HG02763 (cell line): ENCODE measurements around the gene HMG20A.

Experiments
- ATAC-seq: cut with Tn5 transposase; IDR thresholded peaks from one replicate; pipeline ENCODE4 v1.9.1; 2021; ENCODE audit warnings: mild to moderate bottlenecking, moderate library complexity; ENCODE audit not compliant: unreplicated experiment

HMG20A gene

DNA sequence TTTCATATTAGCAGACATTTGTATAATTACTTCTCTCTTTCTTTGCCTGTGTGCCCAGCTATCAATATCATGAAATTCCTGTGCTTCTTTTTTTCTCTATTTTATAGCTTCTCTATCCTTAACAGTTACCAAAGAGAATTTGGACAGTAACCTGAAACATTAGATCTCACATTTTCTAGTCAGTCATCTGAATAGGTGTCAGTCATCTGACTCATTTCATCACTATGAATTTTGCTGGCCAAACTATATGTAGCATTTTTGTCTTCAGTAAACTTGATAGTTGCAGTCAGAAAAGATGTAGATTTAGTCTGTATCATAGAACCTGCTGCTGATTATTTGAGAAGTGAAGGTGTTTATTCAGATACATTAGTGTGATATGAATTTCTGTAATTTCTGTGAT, 52.6 kb downstream of the HMG20A start:
- ATAC-seq, result no peak

DNA sequence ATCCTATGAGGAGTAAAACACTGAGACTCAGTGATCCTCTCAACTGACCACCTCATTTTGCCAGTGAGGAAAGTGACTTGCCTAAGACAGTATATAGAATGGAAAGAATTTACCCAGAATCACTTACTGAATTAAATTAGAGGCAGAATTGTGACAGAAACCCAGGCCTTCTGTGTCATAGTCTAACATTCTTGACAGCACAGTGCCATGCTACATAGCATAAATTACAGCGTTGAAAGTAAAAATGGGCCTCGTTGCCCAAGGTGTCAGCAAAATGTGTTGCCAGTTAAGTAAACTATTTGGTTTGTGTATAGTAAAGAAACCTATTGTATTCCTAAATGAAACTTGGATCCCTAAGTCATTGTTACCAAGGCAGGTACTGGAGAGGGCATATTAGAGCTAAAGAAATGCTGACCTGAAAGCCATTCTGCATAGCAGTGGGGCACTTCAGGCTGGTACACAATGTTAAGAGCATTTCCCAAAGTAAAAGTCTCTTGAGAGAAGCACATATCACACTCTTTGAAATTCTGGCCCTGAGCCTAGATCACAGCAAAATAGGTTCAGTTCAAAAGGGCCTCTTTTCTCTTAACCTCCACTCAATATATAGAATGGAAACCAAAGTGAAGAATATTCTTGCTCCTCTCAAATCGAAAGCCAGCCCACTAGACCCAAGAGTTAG, 53.8 kb downstream of the HMG20A start:
- no peak for ATAC-seq

DNA sequence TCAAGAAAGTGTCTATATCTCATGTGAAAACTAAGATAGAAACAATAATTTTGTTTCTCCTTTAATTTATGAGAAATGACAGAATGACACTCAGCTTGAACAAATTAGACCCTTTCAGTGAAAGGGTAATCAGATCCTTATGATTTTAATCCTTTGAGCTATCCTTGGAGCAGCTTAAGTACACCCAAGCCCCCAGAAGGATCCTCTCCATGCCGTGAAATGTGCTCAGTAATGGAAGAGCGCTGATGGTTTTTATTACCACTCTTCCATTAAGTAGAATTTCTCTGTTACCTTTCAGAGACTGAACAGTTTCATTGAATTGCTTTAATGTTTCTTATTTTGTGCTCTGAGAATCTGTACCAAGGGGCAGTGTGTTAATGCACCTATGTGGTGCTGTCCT, 54.3 kb downstream of the HMG20A start:
- no peak for ATAC-seq

DNA sequence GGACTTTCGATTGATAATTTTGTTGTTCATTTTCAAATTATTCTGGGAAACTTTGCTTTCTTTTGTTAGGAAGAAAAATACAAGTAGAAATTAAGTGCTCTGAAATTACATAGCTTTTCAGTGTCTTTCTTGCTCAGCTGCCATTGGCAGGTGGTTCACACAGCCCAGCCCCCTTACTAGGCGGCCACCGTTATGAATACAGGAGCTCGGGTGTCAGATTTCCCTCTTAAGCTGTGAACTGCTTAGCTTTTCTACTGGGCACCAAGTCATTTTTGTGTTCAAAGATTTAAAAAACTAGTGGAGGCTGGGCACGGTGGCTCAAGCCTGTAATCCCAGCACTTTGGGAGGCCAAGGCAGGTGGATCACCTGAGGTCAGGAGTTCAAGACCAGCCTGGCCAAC, 55.2 kb downstream of the HMG20A start:
- no peak for ATAC-seq

DNA sequence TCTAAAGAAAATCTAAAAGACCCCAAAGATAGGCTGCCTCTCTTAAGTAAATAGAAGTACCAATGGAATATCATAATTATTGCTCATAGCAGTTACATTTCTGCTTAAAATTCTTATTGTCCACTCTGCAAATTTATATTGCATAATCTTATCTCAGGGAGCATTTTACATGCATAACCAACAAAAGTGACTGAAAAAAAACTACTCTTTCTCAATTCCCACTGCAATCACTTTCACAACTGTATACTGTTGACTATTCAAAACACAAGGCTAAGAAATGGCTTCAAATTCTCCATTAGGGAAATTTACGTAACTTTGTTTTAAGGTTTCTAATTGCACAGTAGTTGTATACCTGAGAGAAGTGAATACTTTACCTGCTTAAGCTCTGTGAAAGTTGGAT, 56.3 kb downstream of the HMG20A start:
- ATAC-seq, result no peak

DNA sequence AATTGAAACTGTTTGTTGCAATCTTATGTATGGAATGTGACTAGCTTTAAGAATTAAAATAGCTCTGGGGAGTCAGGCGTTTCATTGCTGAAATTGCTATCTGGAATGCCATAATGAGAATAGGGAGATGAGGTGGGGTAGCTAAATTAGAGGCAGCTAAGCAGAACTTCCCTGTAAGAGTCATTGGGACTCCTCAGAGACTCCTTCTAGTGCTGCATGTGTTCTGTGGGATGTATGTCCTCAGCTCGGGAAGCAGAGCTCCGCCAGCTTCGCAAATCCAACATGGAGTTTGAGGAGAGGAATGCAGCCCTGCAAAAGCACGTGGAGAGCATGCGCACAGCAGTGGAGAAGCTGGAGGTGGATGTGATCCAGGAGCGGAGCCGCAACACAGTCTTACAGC, 57.4 kb downstream of the HMG20A start:
- no peak for ATAC-seq

DNA sequence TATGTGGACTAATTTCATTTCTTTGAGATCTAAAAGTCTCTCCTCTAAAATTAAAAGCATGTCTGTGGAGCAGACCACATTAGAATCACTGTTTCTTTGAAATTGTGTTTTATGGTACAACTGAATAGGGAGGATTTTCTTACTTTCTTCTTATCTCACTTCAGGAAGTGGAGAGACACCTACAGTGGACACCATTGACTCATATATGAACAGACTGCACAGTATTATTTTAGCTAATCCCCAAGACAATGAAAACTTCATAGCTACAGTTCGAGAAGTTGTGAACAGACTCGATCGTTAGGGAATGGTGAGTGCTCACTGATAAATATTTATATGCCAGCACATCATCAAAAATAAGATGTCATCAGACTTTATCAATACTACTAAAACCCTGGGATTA, 58.3 kb downstream of the HMG20A start:
- no peak for ATAC-seq

DNA sequence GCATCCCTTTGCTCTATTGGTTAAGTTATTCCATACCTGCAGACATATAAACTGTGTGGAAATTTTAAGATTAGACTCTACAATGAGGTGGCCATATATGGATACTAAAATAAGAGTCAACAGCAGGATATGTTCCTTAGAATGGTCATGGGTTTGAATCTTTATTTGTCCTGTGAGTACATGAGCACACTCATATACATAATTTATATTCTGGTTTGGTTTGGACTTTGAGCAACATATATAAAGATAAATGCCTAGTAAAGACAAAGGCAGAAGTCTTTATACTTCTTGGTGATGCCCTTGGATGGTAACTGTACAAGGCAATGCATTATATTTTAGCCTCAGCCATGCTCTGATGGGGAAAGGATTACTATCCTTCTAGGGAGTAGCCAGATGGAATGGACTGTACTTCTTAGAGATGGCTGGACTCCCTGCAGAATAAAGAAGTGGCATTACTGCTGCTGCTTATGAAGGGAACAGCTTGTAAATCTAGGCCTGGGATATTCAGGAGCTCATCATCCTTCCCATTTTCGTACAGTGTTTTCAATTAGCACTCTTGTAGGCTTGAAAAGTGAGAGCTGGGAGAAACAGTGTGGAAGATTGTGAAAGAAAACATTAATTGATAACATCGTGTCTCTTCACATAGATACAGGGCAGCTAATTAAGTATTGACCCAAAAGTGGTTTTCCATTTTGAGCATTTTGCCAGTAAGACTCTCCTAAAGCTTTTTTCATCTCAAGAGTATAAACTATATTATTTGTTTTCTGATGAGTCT, 60.4 kb downstream of the HMG20A start:
- no peak for ATAC-seq

DNA sequence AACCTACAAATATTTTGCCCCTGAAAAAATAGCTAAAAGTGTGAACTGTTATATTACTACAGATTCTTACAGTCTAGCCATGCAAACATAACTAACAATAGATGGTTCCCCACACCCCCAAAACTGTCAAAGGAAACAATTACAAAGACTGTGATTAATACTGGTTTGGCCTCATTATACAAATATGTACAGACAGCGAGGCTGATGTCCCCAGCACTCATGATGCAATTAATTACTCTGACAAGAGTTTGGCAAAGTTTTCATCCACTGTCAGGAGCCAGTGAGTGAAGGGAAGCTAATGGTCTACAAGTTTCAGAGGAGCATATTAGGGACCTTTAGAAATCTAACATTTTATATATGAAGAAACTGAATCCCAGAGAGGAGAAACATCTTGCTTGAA, 61.0 kb downstream of the HMG20A start:
- ATAC-seq, result no peak

DNA sequence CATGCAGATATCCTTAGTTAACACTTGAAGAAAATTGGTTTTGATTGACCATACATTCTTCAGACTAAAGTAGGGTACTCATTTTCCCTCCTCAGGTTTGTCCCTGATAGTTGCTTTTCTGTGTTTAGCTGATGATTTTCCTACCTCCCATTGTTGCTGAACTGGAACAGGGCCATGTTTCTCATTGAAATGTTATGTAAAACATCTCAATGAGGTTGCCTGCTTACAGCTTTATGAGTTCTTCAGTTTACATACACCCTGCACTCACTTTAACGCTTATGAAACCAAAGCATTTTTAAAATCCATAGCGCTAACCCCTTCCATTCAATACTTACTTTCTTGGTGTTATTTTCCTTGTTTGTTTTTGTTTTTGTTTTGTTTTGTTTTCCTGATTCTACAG, 61.9 kb downstream of the HMG20A start:
- ATAC-seq, result no peak

DNA sequence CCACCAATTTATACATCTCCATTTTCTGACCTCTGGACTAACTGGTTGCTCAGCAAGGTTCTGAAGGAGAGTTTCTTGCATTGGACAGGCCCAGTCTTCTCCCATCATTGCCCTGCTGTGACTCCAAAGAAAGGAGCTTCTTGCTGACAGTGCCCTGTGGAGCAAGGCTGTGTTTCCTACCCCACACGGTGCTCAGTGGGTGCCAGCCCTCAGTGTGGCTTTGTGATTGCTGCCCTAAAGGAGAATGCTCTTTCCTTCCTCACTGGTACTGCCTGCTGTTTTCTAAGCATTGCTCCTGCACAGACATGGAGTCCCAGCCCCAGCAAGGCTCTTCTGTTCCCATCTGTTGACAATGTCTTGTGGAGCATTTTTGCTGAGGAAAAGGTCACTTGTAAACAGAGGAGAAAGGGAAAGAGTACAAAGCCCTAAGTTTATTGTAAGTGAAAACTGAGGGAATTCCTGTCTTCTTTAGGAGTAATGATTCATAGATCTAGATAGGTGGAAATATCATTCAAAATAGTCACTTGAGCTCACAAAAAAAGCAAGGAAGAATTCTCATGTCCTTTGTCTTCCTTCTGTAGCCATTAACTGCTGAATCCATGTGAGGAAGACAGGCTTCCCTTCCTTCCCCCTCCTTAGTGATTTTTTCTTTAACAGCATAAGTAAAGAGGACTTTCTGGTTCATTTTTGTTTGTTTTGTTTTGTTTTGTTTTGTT, 62.9 kb downstream of the HMG20A start:
- no peak for ATAC-seq

DNA sequence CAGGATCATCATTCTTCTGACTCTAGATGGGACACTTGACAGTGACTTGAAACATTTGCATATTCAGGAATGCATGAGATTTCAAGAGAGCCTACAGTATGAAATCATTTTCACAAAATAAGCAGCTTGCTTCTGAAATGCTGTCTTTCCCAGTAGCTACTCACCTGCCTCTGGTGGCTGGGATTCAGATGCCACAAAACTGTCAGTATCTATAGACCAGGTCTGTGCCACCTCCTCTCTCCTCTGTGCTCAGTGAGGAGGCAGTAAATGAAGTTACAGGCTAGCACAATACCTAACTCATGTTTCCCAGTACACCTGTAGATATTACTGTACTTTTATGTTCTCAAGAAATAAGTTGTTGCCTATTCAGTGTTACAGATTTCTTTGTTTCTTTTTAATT, 64.3 kb downstream of the HMG20A start:
- no peak for ATAC-seq

DNA sequence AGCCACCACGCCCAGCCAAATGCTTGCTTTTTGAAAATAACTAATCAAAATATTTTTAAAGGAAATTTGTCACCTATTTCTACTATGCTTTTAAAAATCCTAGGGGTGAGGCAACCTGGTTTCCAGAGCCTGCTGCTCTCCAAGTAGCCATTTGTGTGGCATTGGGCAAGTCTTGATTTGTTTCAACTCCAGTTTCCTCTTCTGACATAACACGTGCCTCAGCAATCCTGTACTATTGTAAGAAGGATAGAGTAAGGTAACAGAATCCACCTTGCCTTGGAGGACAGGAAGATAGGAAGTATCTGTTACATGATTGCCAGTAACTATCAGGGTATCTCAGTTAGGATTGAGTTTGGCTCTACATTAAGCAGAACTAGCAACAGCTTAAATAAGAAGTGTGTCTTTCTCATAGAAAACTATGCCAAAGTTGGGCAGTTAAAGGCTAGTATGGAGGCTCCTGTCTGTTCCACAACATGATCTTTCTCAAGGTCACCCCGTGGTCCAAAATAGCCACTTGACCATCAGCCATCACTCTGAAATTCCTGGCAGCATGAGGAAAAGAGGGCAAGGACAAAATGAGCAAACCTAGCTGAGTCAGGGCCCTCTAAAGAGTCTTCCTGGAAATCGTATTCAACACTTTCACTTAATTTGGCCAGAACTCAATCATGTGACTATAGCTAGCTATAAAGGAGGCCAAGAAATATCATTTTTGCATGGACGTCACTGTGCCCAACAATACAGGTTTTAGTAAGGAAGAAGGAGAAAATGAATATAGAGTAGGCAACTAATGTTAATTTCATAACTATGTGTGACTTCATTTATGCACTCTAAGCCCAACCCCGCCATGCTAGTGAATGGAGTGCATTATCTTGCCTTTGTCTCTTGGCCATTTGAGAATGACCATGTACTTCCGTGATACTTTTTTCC, 66.1 kb downstream of the HMG20A start:
- ATAC-seq, result no peak

DNA sequence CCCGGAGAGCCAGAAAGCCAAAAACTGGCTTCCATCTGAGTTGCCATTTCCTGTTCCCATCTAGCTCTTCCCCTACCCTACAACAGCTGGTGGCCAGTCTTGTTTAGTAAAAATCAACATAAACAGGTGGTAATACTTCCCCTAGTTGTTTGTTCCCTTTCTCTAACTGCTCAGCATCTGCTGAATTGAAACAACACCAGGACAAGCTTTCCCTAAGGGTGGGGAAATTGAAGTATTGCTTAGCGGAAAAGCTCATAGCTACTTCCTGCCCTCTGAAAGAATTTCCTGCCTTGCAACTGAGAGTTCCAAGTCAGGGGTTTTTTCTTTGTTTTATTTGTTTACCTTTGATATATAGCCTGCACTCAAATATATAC, 66.8 kb downstream of the HMG20A start:
- ATAC-seq, result no peak

DNA sequence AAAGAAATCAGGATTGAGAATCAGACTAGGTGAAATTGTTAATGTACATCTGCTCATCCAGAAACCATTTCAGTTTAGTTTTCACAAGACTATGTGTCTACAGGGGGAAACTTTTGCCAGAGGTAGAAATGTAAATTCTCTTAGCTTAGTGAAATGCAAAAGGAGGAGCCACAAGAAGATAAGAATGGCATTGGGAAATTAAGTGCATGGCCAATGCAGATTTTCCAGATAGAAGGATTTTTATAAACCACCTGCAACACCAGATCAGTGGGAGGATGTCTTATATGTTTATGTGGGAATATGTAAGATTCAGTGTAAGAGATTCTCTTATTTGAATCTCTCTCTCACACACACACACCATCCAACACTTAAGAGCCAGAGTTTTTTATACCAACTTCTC, 67.2 kb downstream of the HMG20A start:
- no peak for ATAC-seq

DNA sequence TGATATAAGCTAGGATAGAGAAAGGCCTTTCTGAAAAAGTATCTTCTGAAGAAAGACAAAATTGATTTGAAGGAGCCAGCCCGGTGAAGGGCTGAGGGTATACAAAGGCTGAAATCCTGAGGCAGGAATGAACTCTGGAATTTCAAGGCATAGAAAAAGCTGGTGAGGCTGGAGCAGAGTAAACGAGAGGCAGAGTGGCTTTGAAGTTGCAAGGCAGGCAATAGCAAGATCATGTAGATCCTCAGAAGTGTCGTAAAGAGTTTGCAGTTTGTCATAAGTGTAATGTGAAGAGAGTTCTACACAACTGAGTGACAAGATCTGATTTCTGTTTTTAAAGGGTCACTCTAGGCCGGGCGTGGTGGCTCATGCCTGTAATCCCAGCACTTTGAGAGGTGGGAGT, 69.0 kb downstream of the HMG20A start:
- ATAC-seq, result no peak

DNA sequence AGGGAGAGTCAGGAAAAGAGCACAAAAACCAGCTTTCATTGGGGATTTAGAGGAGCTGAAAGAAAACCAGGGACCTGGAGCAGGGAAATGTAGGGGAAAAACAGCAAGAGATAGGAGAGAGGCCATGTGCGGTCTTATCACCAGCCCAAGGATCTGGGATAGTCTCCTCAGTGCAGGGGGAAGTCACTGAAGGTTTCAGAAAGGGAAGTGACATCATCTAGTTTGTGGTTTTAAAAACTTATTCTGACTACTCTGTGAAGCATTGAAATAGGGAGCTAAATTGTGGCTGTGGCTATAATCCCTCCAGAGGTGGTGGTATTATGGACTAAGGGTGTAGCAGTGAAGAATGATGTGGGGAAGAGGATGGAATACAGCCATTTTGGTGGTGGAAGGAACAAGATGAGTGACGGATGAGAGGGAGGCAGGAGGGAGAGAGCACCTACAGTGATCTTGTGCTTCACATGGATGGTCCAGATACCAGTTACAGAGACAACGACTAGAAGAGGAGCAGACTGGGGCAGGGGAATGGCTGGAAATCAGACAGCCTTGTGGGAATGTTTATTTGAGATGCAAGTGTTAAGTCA, 72.7 kb downstream of the HMG20A start:
- no peak for ATAC-seq

DNA sequence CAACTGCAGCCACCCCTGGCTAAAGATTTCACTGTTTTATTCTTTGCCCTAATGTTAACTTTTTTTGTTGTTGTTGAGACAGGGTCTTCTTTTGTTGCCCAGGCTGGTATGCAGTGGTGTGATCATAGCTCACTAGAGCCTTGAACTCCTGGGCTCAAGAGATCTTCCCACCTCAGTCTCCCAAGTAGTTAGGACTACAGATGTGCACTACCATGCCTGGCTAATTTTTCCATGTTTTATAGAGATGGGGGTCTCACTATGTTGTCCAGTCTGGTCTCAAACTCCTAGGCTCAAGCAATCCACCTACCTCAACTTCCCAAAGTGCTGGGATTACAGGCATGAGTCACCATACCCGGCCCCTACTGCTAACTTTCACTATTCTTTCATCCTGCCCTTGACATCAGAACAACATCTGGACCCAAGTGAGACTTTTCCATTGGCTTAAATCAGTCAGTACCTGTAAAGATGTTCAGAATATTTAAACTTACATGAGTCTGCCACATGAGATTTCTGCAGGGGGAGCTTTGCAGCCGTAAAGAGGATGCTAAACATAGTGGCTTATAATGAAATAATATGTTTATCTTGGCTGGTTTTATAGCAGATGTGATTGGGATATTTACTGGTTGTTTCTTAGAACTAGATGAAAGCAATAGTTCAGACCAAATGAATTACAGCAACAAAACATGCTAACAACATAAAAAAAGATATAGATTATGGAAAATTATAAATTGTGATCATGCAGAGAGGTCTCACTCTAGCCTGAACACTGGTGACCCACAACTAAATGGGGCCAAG, 73.6 kb downstream of the HMG20A start:
- ATAC-seq, result no peak

DNA sequence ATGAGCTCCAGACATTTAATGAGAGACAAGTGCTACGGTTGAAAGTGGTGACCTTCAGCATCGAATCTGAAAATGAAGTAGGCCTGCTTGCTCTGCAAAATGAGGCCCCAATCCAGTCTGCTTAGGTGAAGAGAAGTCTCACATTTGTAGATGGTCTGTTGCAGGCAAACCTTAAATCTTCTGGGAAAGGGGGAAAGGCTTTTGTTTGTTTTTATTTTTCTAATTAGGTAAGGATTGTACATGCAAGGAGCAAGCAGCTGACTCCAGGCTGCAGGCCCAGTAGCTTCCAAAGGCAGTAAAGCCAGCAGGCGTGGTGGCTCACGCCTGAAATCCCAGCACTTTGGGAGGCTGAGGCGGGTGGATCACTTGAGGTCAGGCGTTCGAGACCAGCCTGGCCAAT, 74.3 kb downstream of the HMG20A start:
- no peak for ATAC-seq
